ENCODE data around the gene PRKCH. TPM values are rescaled to one million over a fixed set of nuclear protein-coding genes. Genes with fewer than 3 reads are reported as not detected.

The PRKCH gene
- total and polyA plus RNA-seq, 4 experiments from 2014 or later, result 246 to 284 (median 249) TPM

- Histone ChIP-seq H3K9me3 (ENCODE audit: control insufficient read depth in 1 of 2, low read length in 2 of 2) (no peaks in the 10 kb centered on the region), H3K27me3 (ENCODE audit: insufficient read depth, low read length) (no peaks in the 10 kb centered on the region), H3K36me3 (ENCODE audit: insufficient read depth, low read length) (peaks cover 44% of the 10 kb centered on the region), H3K27ac (ENCODE audit: low read depth, low read length) (peak overlapping the region; percentile 11), H3K4me3 (ENCODE audit: low read length in 2 of 2) (no peak overlapping the region), H3K4me1 (ENCODE audit: insufficient read depth, low read length) (peaks cover 74% of the 10 kb centered on the region)
- intact Hi-C loops (cut with micrococcal nuclease), result loop anchor here (5.0 kb wide), 1 partner anchor 35 kb away; no protein-coding TSS in a partner anchor
- Mint-ChIP-seq H3K9me3 (peaks cover 0 to 5% (median 0%) of the 10 kb centered on the region in 8 donors), H3K4me3 (peak overlapping the region in 1 of 8 donors; percentile 69), H3K4me1 (peaks cover 59 to 91% (median 76%) of the 10 kb centered on the region in 4 donors), H3K27ac (peak overlapping the region; percentile 62 to 100 (median 83)), H3K36me3 (peaks cover 39 to 84% of the 10 kb centered on the region in 2 donors), H3K27me3 (no peaks in the 10 kb centered on the region)
- no peak for DNase-seq
- POLR2A ChIA-PET (ENCODE audit: partially characterized antibody), result interaction anchor here (0.6 to 1.0 kb wide), 2 partner anchors 264 to 277 kb away, joined by 3 read pairs; no protein-coding TSS in a partner anchor
- CTCF ChIA-PET (ENCODE audit: partially characterized antibody), result interaction anchor here (0.8 to 1.3 kb wide), 2 partner anchors 8 to 264 kb away, joined by 3 to 5 read pairs; no protein-coding TSS in a partner anchor
Measured at GRCh38 chr14:61467296-61467695, 145.9 kb downstream of the PRKCH start.

- Mint-ChIP-seq H3K27ac (peak overlapping the region; percentile 52 to 100 (median 87)), H3K4me1 (peaks cover 67 to 93% (median 80%) of the 10 kb centered on the region in 4 donors), H3K9me3 (peaks cover 0 to 5% (median 0%) of the 10 kb centered on the region in 8 donors), H3K4me3 (peak overlapping the region in 1 of 8 donors; percentile 7), H3K27me3 (no peaks in the 10 kb centered on the region), H3K36me3 (peaks cover 40 to 84% of the 10 kb centered on the region in 2 donors)
- Histone ChIP-seq H3K27me3 (ENCODE audit: insufficient read depth, low read length) (no peaks in the 10 kb centered on the region), H3K4me3 (ENCODE audit: low read length in 2 of 2) (no peak overlapping the region), H3K4me1 (ENCODE audit: insufficient read depth, low read length) (peaks cover 74% of the 10 kb centered on the region), H3K36me3 (ENCODE audit: insufficient read depth, low read length) (peaks cover 35% of the 10 kb centered on the region), H3K9me3 (ENCODE audit: control insufficient read depth in 1 of 2, low read length in 2 of 2) (no peaks in the 10 kb centered on the region), H3K27ac (ENCODE audit: low read depth, low read length) (no peak overlapping the region)
- CTCF ChIA-PET (ENCODE audit: partially characterized antibody), result interaction anchor here (1.4 to 2.5 kb wide), 3 partner anchors 13 to 369 kb away, joined by 3 to 16 read pairs (median 5); no protein-coding TSS in a partner anchor
- intact Hi-C loops (cut with micrococcal nuclease), result loop anchor here (5.0 kb wide), 1 partner anchor 34 kb away; no protein-coding TSS in a partner anchor
- DNase-seq, result no peak
- POLR2A ChIA-PET (ENCODE audit: partially characterized antibody), result no interaction called here
Measured at GRCh38 chr14:61468063-61468825, 146.9 kb downstream of the PRKCH start.

GRCh38 chr14:61469781-61470180 is 148.4 kb downstream of the PRKCH start:
- no peak overlapping the region for H3K27ac ChIP-seq (ENCODE audit: low read depth, low read length)

GRCh38 chr14:61470261-61470960 is 149.0 kb downstream of the PRKCH start:
- Mint-ChIP-seq H3K9me3 (peaks cover 0 to 3% (median 0%) of the 10 kb centered on the region in 8 donors), H3K27me3 (no peaks in the 10 kb centered on the region), H3K27ac (peak overlapping the region; percentile 87 to 100 (median 97)), H3K4me3 (peak overlapping the region; percentile 21 to 91 (median 88)), H3K36me3 (peaks cover 23 to 72% of the 10 kb centered on the region in 2 donors), H3K4me1 (peaks cover 71 to 98% (median 85%) of the 10 kb centered on the region in 4 donors)
- no peaks in the 10 kb centered on the region for H3K27me3 ChIP-seq (ENCODE audit: insufficient read depth, low read length)
- H3K4me3 ChIP-seq (ENCODE audit: low read length in 2 of 2), result no peak overlapping the region
- intact Hi-C loops (cut with micrococcal nuclease), result no loop called here
- peaks cover 90% of the 10 kb centered on the region for H3K4me1 ChIP-seq (ENCODE audit: insufficient read depth, low read length)
- H3K36me3 ChIP-seq (ENCODE audit: insufficient read depth, low read length), result peaks cover 17% of the 10 kb centered on the region
- no peak for DNase-seq
- peak overlapping the region; percentile 66 for H3K27ac ChIP-seq (ENCODE audit: low read depth, low read length)
- ChIA-PET CTCF (ENCODE audit: partially characterized antibody) (interaction anchor here (0.5 to 5.5 kb wide), 13 partner anchors 9 to 367 kb away, joined by 3 to 37 read pairs (median 4); no protein-coding TSS in a partner anchor), POLR2A (ENCODE audit: partially characterized antibody) (interaction anchor here (1.0 to 2.0 kb wide), 7 partner anchors 9 to 190 kb away, joined by 3 to 5 read pairs (median 4); no protein-coding TSS in a partner anchor)
- H3K9me3 ChIP-seq (ENCODE audit: control insufficient read depth in 1 of 2, low read length in 2 of 2), result no peaks in the 10 kb centered on the region

More at GRCh38 chr14:61469781-61470180, 148.4 kb downstream of the PRKCH start:
- peaks cover 23% of the 10 kb centered on the region for H3K36me3 ChIP-seq (ENCODE audit: insufficient read depth, low read length)
- peaks cover 0 to 3% (median 0%) of the 10 kb centered on the region in 8 donors for H3K9me3 Mint-ChIP-seq
- H3K4me3 ChIP-seq (ENCODE audit: low read length in 2 of 2), result no peak overlapping the region
- H3K4me1 ChIP-seq (ENCODE audit: insufficient read depth, low read length), result peaks cover 90% of the 10 kb centered on the region
- H3K27me3 Mint-ChIP-seq, result no peaks in the 10 kb centered on the region
- no peak for DNase-seq
- H3K4me3 Mint-ChIP-seq, result peak overlapping the region in 4 of 8 donors; percentile 7 to 91 (median 57)
- peaks cover 70 to 97% (median 83%) of the 10 kb centered on the region in 4 donors for H3K4me1 Mint-ChIP-seq
- H3K36me3 Mint-ChIP-seq, result peaks cover 29 to 78% of the 10 kb centered on the region in 2 donors
- H3K27ac Mint-ChIP-seq, result peak overlapping the region; percentile 87 to 100 (median 97)
- H3K9me3 ChIP-seq (ENCODE audit: control insufficient read depth in 1 of 2, low read length in 2 of 2), result no peaks in the 10 kb centered on the region
- intact Hi-C loops (cut with micrococcal nuclease), result loop anchor here (5.0 kb wide), 1 partner anchor 33 kb away; no protein-coding TSS in a partner anchor
- no peaks in the 10 kb centered on the region for H3K27me3 ChIP-seq (ENCODE audit: insufficient read depth, low read length)
- ChIA-PET POLR2A (ENCODE audit: partially characterized antibody) (interaction anchor here (0.8 to 1.4 kb wide), 4 partner anchors 17 to 250 kb away, joined by 3 to 4 read pairs (median 4); no protein-coding TSS in a partner anchor), CTCF (ENCODE audit: partially characterized antibody) (interaction anchor here (1.1 to 5.5 kb wide), 10 partner anchors 8 to 368 kb away, joined by 3 to 37 read pairs (median 4); no protein-coding TSS in a partner anchor)

GRCh38 chr14:61470961-61471293 is 149.5 kb downstream of the PRKCH start:
- H3K36me3 Mint-ChIP-seq, result peaks cover 19 to 67% of the 10 kb centered on the region in 2 donors

GRCh38 chr14:61471297-61472005 is 150.1 kb downstream of the PRKCH start:
- ChIA-PET POLR2A (ENCODE audit: partially characterized antibody) (interaction anchor here (0.6 to 2.4 kb wide), 20 partner anchors 9 to 290 kb away, joined by 3 to 10 read pairs (median 4); partner anchors contain the start of genes PRKCH and SNAPC1), CTCF (ENCODE audit: partially characterized antibody) (interaction anchor here (0.7 to 5.5 kb wide), 10 partner anchors 10 to 366 kb away, joined by 3 to 37 read pairs (median 4); no protein-coding TSS in a partner anchor)
- Mint-ChIP-seq H3K36me3 (peaks cover 20 to 65% of the 10 kb centered on the region in 2 donors), H3K9me3 (peaks cover 0 to 3% (median 0%) of the 10 kb centered on the region in 8 donors), H3K27ac (peak overlapping the region; percentile 87 to 100 (median 97)), H3K27me3 (no peaks in the 10 kb centered on the region), H3K4me3 (peak overlapping the region; percentile 76 to 91 (median 88)), H3K4me1 (peaks cover 76 to 96% (median 86%) of the 10 kb centered on the region in 4 donors)
- no peaks in the 10 kb centered on the region for H3K9me3 ChIP-seq (ENCODE audit: control insufficient read depth in 1 of 2, low read length in 2 of 2)
- H3K27ac ChIP-seq (ENCODE audit: low read depth, low read length), result peak overlapping the region; percentile 66
- peak in 1 of 5 donors; percentile 47 for DNase-seq
- intact Hi-C loops (cut with micrococcal nuclease), result no loop called here
- H3K36me3 ChIP-seq (ENCODE audit: insufficient read depth, low read length), result peaks cover 16% of the 10 kb centered on the region
- no peaks in the 10 kb centered on the region for H3K27me3 ChIP-seq (ENCODE audit: insufficient read depth, low read length)
- peak overlapping the region; percentile 25 to 49 for H3K4me3 ChIP-seq (ENCODE audit: low read length in 2 of 2)
- H3K4me1 ChIP-seq (ENCODE audit: insufficient read depth, low read length), result peaks cover 94% of the 10 kb centered on the region

More at GRCh38 chr14:61470961-61471293, 149.5 kb downstream of the PRKCH start:
- no peaks in the 10 kb centered on the region for H3K27me3 Mint-ChIP-seq
- H3K27ac Mint-ChIP-seq, result peak overlapping the region; percentile 87 to 100 (median 97)
- H3K9me3 Mint-ChIP-seq, result peaks cover 0 to 3% (median 0%) of the 10 kb centered on the region in 8 donors
- Histone ChIP-seq H3K4me1 (ENCODE audit: insufficient read depth, low read length) (peaks cover 90% of the 10 kb centered on the region), H3K27ac (ENCODE audit: low read depth, low read length) (peak overlapping the region; percentile 66), H3K36me3 (ENCODE audit: insufficient read depth, low read length) (peaks cover 16% of the 10 kb centered on the region), H3K27me3 (ENCODE audit: insufficient read depth, low read length) (no peaks in the 10 kb centered on the region), H3K9me3 (ENCODE audit: control insufficient read depth in 1 of 2, low read length in 2 of 2) (no peaks in the 10 kb centered on the region), H3K4me3 (ENCODE audit: low read length in 2 of 2) (peak overlapping the region in 1 of 2 donors; percentile 49)
- POLR2A ChIA-PET (ENCODE audit: partially characterized antibody), result interaction anchor here (1.0 to 2.2 kb wide), 10 partner anchors 10 to 291 kb away, joined by 3 to 9 read pairs (median 4); partner anchors contain the start of gene SNAPC1
- H3K4me3 Mint-ChIP-seq, result peak overlapping the region in 7 of 8 donors; percentile 76 to 91 (median 89)
- H3K4me1 Mint-ChIP-seq, result peaks cover 71 to 96% (median 81%) of the 10 kb centered on the region in 4 donors
- CTCF ChIA-PET (ENCODE audit: partially characterized antibody), result interaction anchor here (0.5 to 5.5 kb wide), 11 partner anchors 10 to 366 kb away, joined by 3 to 37 read pairs (median 4); no protein-coding TSS in a partner anchor
- intact Hi-C loops (cut with micrococcal nuclease), result no loop called here
- no peak for DNase-seq

All from CD4-positive, alpha-beta memory T cell (primary cell).